ENCODE measurements around the gene KISS1R.
"Not testable (repeated sequence)": the region's sequence is repeated elsewhere in the genome, so short reads cannot be mapped to it uniquely, and the experiment has no call there.

KISS1R gene

GRCh38 chr19:881385-882071 lies 35.6 kb upstream of the KISS1R start:
- in situ Hi-C loops (cut with MboI; ENCODE audit: low sequenced_read_pairs), result no loop called here

- in situ Hi-C loops (cut with MboI; ENCODE audit: low sequenced_read_pairs), result no loop called here
Measured at GRCh38 chr19:882871-883497, 34.1 kb upstream of the KISS1R start.

GRCh38 chr19:883661-884211 lies 33.4 kb upstream of the KISS1R start:
- in situ Hi-C loops (cut with MboI; ENCODE audit: low sequenced_read_pairs), result no loop called here

- in situ Hi-C loops (cut with MboI; ENCODE audit: low sequenced_read_pairs), result no loop called here
Measured at GRCh38 chr19:884420-885211, 32.5 kb upstream of the KISS1R start.

GRCh38 chr19:885536-886224 lies 31.5 kb upstream of the KISS1R start:
- in situ Hi-C loops (cut with MboI; ENCODE audit: low sequenced_read_pairs), result no loop called here

- in situ Hi-C loops (cut with MboI; ENCODE audit: low sequenced_read_pairs), result no loop called here
Measured at GRCh38 chr19:887072-887471, 30.1 kb upstream of the KISS1R start.

GRCh38 chr19:887599-887998 lies 29.5 kb upstream of the KISS1R start:
- in situ Hi-C loops (cut with MboI; ENCODE audit: low sequenced_read_pairs), result no loop called here

- in situ Hi-C loops (cut with MboI; ENCODE audit: low sequenced_read_pairs), result no loop called here
Measured at GRCh38 chr19:888581-889385, 28.4 kb upstream of the KISS1R start.

- in situ Hi-C loops (cut with MboI; ENCODE audit: low sequenced_read_pairs), result no loop called here
Measured at GRCh38 chr19:889662-890295, 27.4 kb upstream of the KISS1R start.

GRCh38 chr19:890831-891230 lies 26.3 kb upstream of the KISS1R start:
- in situ Hi-C loops (cut with MboI; ENCODE audit: low sequenced_read_pairs), result no loop called here

- in situ Hi-C loops (cut with MboI; ENCODE audit: low sequenced_read_pairs), result not testable (repeated sequence)
Measured at GRCh38 chr19:891421-892200, 25.5 kb upstream of the KISS1R start.

- in situ Hi-C loops (cut with MboI; ENCODE audit: low sequenced_read_pairs), result no loop called here
Measured at GRCh38 chr19:892243-892893, 24.8 kb upstream of the KISS1R start.

GRCh38 chr19:892894-893689 lies 24.0 kb upstream of the KISS1R start, which contains the start of the genes MED16 and RNU6-9:
Gene MED16, minus strand, starts transcription at chr19:893187. Its CDS starts 2,056 bp downstream, at chr19:891131.
Gene RNU6-9, plus strand, starts transcription at chr19:893484.
- in situ Hi-C loops (cut with MboI; ENCODE audit: low sequenced_read_pairs), result no loop called here

GRCh38 chr19:896434-896833 lies 20.7 kb upstream of the KISS1R start:
- in situ Hi-C loops (cut with MboI; ENCODE audit: low sequenced_read_pairs), result no loop called here

GRCh38 chr19:896999-897398 lies 20.1 kb upstream of the KISS1R start:
- in situ Hi-C loops (cut with MboI; ENCODE audit: low sequenced_read_pairs), result no loop called here

GRCh38 chr19:897442-898039 lies 19.6 kb upstream of the KISS1R start:
- in situ Hi-C loops (cut with MboI; ENCODE audit: low sequenced_read_pairs), result no loop called here

- in situ Hi-C loops (cut with MboI; ENCODE audit: low sequenced_read_pairs), result no loop called here
Measured at GRCh38 chr19:898663-899062, 18.5 kb upstream of the KISS1R start.

Data from HL-60/S4 treated with retinoic acid at 250 ng/mL for 4 days and 3 days (cell line).